Activated CD8-positive, alpha-beta memory T cell treated with anti-CD3 and anti-CD28 coated beads, Interleukin-2, amount 50 U/mL, for 24 hours (primary cell): Measurements from ENCODE around the gene CISH.

Experiments used
- DNase-seq: peaks from one replicate; pipeline ENCODE4 v3.0.0-alpha.2; 2020; ENCODE audit errors: extremely low read depth

Gene CISH, protein sequence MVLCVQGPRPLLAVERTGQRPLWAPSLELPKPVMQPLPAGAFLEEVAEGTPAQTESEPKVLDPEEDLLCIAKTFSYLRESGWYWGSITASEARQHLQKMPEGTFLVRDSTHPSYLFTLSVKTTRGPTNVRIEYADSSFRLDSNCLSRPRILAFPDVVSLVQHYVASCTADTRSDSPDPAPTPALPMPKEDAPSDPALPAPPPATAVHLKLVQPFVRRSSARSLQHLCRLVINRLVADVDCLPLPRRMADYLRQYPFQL

DNA sequence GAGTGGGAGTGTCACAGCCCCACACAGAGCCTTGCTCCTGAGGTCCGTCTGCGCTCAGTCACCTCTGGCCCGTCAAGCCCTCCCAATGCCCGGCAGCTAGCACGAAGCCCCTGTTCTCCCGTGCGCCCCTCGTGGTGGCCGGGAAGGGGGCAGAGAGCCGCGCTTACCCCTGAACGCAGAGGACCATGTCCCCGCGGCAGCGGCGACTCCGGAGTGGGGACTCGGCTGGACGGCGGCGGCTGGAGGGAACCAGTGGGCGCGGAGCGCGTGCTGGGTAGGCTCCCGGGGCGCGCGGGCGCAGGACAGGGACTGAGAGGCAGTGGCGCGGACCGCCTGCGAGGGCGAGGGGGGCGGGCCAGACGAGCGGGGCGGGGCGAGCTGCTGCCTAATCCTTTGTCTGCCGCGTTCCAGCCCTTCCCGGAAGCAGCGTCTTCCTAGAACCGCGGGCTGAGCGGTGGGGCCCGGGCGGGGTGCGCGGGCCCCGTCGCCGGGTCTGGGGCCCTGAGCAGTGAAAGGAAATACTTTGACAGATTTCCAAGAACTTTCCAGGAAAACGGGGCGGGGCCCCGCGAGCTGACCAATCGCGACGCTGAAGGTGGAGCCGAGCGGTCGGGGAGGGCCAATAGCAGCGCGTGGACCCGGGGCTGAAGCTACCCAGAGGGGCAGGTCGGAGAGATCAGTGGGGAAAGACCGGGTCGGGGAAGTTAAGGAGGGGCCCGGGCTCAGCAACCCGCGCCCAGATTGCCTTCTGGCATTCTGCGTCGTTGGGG lies at the start of gene CISH:
Gene CISH, minus strand, starts transcription at position 311 of the 770 bp plus-strand sequence. Its CDS starts 124 bp downstream, at position 187.
- peak; percentile 92 for DNase-seq

DNA sequence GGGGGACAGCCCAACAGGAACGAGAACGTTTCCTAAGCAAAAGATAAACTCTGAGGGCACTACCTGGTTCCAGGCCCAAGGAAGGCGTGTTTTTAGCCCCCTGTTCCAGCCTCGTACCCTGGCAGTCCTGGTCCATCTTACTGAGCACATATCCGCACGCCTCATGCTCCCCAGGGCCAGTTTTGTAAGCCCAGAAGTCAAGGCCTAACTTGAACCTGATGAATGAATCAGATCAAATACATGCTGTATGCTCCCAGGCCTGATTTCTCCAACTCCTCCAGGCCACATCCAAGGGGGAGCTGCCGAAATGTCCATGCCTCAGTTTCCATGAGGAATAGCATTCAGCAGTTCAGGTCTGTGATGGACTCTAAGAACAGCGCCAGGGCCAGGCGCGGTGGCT lies 48.8 kb upstream of the CISH start:
- no peak for DNase-seq

DNA sequence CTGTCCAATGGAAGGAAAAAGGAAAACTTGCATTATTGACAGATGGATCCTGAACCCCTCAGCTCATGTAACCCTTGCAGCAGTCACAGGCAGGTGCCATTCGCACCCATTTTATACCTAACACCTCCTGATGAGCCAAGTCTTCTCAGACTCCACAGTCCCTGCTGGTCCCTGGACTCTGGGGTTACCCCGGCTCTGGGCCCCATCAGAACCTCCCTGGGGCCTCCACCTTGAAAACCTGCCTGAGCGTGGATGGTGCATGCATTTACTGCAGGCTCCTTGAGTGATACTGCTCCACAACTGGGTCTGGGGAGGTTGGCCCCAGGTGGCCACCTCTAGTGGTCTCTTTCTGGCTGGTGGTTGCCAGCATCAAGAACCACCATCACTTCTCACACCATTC lies 47.3 kb upstream of the CISH start:
- DNase-seq = no peak

DNA sequence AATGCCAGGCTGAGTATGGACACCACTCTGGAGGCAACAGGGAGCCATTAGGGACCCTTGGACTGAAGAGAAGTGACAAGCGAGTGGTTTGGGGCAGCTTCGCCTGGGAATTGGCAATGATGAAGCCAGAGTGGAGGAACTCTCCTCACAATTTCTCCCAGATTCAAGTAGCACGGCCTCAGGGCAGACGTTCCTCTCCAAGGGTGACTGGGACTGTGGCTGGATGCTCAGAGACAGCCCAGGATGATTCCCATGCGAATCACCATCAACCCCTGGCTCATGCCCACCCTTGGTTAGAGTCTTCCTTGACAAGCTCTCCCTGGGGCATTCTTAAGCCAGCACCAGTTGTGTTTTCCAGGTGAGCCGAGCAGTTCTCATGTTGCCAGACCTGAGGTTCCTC lies 46.8 kb upstream of the CISH start:
- DNase-seq = no peak

DNA sequence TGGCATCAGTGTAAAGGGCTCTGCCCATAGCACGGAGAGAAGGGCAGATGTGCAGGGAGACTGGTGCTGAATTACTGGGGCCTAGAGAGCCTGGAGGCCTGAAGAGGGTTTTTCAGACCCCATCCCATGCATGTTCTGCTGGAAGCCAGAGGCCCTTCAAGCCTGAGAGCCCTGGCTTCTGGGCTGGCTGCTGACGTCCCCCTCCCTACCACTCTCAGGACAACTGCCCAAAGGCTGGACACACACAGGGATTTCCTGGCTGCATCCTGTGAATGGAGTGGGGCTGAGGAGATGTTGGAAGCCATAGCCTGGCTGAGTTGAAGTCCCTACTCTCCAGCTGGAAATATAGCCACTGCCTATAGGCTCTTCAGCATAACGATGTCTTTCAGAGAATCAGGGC lies 46.2 kb upstream of the CISH start:
- DNase-seq = no peak

DNA sequence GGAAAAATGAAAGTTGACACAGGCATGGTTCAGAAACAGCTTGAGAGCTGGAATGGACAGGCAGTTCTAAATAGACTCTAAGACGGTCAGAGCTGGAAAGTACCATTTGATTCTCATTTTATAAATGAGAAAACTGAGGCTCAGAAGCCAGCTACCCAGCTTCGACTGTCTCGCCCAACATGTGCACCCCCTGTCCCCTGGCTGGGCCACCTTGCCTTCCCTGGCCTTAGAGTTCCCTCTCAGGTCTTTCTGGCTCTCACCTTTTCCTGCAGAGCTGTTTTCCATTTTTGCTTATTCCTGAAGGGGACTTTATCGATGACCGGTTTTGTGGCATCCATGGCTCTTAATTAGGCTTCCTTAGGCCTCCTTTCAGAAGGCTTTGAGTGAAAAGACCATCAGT lies 45.8 kb upstream of the CISH start:
- no peak for DNase-seq

DNA sequence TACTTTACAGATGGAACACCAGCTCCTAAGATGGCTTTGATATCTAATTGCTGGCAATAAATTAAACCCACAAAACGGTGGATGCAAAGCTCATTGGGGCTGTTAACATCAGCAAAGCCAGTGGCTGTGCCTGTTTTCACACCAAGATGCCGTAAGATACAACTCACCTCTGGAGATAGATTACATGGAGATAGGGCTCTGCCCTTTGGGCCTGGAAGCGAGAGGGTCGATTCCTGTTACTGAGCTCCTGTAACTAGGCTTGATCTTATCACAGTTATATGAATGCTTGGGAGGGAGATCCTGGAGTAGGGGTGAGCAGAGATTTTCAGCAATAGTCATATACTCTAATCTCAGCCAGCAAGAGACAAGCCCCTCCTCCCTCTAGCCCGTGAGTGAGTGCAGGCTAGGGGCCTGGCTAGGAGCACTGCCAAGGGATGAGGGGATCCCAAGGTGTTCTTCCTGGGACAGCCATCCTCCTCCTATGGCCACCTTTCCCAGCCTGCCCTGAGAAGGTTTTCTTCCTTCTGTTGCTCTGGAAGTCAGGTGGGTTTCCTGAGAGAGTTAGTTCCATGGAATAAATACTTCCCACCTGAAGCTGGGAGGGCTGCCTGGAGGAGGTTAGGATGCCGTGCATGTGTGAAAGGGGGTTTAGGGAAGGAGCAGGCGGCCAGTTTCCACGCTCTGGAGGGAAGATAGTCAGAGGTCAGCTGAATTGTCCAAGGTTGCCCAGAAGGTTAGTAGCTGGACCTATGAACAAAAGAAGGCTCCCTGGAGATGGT lies 45.0 kb upstream of the CISH start:
- no peak for DNase-seq

DNA sequence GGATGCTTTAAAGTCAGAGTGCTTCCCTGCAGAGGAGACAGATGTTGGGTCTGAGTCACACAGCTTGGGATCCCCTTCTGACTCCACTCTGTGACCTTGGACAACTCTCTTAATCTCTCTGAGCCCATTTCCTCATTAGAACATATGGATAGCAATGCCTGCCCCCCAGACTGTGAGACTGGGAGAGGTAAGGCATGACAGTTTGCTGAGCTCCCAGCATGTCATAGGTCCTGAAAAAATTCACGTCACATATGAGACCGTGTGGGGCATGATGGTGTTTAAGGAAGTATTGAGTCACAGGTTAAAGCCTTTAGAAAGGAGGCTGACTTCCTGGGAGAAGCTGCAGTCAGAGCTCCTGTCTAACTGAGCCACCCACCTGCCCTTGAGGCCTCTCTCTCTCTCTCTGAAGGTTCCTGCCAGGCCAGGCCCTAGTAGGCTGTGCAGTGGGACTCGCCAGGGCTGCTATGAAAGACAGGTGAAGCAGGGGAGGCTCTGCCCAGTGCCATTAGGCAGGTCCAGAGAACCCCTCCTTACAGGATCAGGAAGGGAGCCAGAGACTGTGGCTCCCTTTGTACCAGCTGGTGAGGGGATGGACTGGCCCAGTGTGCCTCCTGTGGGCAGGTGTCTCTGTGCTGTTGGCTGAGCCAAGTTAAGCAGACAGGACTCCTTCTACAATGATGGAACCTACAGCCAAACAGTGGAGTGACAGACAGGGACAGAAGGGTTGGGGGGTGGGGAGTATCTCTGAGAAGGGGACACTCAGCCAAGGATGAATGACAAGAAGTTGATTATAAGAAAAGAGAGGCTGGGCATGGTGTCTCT lies 43.6 kb upstream of the CISH start:
- no peak for DNase-seq

DNA sequence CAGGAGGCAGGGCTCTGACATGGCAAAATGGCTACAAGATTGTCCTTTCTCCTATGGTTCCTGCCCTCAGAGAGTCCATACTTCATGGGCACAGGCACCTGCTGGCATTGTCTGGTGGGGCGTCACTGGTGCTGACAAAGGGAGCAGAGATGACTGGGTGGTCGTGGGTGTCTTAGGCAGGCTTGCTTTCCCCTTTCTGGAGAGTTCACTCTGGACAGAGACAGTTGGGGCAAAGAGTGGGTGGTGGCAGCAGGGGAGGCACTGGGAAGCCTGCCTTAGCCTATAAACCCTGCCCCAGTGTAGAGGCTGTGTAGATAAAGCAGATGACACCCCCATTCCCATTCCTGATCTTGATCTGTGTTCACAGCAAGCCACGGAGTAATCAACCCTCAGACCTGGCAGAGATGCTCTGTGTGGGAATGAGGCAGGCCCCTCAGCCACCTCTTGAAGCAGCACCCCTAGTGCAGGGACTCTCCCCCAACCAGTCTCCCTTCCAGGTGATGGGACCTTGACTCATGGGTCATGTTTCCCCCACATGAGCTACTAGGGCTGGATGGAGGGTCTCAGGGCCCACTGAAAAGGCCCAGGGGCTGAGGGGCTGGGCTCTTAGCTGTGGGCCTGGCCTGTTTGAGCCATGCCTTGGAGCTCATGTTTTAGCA lies 42.5 kb upstream of the CISH start:
- DNase-seq = no peak

DNA sequence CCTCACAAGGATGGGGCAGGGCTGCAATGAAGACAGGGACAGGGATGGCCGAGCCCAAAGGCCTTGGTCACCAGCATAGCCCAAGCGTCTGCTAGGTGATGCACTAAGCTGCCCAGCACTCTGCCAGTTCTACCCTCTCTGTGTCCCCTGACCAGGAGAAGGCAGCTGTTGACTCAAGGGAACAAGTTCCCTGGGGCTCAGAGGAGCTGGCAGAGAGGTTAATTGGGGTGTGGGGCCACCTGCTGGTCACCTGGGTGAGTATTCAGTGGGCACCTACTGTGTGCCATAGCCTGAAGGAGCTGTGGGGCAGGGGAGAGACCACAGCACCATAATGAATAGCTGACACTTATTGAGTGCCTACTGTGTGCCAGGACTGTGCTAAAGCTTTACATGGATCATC lies 41.1 kb upstream of the CISH start:
- no peak for DNase-seq

DNA sequence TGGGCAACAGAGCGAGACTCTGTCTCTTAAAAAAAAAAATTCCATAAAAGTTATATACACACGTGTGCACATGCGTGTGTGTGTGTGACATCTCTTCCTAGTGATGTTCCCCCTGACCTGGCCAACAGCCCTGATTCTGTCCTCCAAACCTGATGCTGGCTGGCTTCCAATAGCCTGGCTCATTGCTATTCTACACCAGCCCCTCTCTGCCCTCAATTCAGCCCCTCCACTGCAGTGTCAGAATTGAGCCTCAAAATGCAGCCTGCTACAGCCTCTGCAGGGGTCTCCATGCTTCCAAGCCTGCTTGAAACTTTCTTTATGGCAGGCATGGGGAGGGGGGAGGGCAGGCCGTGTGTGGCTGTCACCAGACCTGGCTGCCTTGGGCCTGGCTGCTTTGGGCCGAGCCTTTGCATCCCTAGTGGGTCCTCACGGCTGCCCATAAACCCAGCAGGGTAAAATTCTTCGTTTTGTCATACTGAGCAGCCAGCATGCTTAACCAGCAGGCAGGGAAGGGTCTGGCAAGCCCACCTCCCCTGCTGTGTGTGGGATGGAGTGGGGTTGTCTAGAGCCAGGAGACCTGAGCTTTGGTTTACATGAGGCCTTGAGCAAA lies 40.5 kb upstream of the CISH start:
- no peak for DNase-seq

DNA sequence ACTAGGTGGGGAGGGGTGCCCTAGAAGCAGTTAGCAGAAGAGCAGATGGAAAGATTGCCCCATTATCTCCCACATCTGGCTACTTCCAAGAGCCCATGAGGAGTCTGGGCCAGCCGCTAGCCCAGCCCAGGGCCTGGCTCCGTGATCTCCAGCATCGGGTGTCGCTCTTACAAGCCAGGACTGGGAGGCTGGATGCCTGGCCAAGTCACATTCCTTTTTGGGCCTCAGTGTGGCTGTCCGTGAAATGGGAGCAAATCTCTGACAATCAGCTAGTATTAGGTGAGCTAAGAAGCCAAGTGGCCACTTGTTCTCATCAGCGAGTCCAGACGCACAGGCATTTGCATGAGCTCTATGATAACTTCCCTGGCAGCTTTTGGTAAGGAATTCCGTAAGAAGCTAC lies 39.9 kb upstream of the CISH start:
- no peak for DNase-seq

DNA sequence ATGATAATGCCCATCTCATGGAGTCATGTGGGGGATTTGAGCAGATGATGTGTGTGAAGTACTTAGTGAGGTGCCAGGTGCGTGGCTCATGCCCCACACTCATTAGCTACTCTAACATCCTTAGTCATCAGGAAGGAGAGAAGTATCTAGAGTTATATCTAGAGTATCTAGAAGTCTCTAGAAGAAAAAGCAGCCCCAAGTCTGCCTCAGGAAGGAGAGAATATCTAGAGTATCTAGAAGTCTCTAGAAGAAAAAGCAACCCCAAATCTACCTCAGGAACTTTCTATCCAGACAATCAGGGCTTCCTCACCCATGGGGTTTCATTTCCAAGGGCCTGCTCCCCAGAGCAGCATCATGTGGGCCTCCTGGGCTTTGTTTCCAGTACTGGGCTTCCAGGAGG lies 38.4 kb upstream of the CISH start:
- DNase-seq = no peak

DNA sequence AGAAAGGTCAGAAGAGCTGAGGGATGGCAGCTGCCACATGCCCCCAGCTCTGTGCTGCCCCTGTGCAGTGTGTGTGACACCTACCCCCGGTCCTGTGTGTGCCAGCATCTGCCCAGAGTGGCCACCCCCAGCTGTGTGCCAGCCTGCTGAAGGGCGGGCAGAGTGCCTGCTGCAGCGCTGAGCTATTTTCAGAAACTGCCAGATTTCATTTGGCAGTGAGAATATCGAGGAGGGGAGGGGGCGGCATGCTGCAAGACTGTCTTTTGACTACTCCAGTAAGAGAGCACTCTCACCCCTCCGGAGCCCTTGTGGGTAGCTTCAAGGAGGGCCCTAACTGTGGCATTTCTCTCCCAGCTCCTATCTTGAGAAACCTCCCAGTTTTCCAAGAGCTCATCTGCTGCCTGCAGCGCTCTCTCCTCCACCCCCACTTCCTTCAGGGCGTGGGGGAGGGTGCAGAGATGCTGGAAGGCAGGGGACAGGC lies 37.9 kb upstream of the CISH start:
- DNase-seq = no peak

DNA sequence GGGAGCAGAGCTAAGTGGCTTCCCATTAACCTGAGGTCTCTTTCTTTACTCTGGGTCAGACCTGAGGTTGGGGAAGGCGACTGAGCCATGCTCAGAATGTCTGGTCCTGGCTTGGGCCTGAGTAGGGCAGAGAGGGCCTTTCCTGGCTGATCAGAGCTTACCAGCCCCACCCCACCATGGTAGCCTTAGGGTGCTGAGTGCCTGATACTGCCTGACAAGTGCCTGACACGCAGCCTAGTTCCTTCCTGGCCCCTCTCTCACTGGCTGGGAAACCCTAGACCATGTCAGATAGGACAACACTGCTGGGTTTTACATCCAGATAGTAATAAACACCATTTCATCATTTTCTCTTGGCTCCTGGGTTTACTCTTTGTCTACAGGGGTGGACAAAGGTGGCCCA lies 37.4 kb upstream of the CISH start:
- no peak for DNase-seq

DNA sequence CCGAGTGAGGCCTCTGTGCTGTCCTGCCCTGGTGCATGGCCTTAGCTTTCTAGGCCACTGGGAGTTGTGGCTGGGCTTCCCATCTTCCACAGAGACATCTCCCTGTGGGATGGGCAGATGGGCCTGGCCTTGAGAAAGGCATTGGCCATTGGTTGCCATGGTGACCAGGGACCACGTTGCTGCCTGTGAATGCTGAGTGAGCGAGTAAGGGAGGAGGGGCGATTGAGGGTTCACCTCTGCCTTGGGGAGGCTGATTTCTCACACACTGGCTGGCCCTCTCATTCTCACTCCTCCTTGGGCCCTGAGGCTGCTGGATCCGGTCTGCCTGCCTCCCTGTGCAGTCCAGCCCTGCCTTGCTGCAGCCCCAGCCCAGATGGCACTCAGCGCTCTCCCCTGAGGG lies 36.7 kb upstream of the CISH start:
- DNase-seq = no peak

DNA sequence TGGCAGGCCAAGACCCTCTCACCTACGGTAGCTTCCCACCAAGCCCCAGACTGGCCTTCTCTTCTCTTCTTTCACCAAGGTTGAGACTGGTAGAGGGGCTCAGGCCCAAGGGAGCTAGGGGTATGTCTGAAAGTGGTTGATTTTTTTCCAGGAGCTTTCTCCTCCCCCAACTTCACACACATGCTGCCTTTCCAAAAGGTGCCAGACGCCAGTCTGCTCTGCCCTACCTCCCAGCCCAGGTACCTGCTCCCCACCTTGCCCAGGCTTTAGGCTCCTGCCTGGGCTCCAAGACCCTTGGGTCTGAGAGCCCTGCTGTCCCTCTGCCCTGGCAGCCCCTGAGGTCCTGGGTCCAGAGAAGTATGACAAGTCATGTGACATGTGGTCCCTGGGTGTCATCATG lies 33.8 kb upstream of the CISH start:
- no peak for DNase-seq

DNA sequence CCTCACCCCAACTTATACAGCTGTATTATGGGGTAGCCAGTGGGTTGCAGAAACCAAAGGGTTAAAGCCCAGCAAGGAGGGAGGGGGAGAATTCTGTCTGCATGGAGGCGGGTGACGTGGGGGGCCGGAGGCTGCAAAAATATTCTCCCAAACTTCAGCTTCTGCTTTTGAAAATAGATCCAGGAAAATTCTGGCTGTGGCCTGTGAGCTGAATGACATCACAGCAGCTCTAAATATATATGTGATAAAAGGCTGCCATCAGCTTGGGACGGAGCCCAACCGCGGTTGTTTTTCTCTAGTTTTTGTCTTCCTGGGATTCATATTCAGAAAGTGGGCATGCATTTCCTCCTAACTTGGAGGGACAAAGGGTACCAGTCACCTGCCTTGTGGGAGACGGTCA lies 33.0 kb upstream of the CISH start:
- DNase-seq = no peak

DNA sequence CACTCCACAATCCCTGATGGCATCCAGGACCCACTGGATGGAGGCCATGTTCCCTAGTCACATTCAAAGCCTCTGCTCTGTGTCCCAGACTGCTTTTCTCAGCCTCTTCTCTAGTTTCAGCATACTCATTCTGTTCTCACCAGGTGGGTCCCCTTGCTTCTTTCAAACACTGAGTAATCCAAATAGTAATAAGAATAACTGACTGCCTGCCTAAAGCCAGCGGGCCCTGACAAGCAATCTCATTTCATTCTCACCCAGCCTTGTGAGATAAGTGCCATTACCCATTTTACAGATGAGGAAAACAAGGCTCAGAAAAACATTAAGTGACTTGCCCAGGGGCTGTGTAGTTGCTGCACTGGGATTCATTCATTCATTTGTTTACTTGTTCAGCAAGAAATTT lies 30.8 kb upstream of the CISH start:
- DNase-seq = no peak

DNA sequence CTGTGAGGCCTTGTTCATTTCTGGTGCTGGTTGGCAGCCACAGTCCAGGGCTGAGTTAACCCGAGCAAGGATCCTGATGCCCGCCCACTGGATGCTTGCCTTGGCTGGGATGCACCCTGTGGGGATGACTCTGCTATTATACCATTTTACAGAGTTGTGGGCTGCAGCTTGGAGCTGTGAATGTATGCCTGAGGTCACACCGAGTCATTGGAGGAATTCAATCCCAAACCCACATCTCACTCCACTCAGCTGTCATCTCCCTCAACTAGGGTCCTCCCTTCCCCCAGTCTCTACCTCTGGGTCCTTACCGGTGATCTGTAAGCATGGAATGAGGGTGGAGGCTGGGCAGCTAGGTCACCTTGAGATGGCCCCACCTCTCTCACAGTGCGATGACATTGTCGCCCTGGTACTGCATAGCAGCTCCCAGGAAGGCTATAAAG lies 27.5 kb upstream of the CISH start:
- DNase-seq = no peak

DNA sequence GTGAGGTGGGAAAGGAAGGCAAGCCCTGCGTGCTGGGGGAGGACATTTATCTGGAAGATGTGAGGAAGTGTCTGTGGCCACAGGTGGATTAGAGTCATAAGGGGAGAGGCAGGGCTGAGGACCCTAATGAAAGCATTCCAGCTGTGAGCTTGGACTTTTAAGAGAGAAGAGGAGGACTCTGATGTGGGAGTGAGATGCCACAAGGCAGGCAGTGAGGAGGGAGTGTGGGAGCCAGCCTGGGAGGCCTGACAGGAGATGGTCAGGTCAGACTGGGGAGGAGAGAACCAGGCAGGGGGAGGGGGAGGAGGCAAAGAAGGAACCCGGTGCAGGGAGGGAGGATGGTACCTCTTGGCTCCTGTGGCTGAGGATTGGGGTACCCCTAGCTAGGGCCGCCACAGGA lies 26.4 kb upstream of the CISH start:
- DNase-seq = no peak
